ENCODE data around the gene TTLL7.

GRCh38 chr1:83857716-83858115, 141.2 kb downstream of the TTLL7 start:
- TF ChIP-seq CTCF (IDR thresholded peaks at IDR 0.05) (no peak), POLR2A (IDR thresholded peaks at IDR 0.05) (no peak)
